Measurements from ENCODE around the gene FAAH.
A peak's percentile ranks its signal among the peaks of the same experiment; 100 is the strongest.

The FAAH gene

DNA sequence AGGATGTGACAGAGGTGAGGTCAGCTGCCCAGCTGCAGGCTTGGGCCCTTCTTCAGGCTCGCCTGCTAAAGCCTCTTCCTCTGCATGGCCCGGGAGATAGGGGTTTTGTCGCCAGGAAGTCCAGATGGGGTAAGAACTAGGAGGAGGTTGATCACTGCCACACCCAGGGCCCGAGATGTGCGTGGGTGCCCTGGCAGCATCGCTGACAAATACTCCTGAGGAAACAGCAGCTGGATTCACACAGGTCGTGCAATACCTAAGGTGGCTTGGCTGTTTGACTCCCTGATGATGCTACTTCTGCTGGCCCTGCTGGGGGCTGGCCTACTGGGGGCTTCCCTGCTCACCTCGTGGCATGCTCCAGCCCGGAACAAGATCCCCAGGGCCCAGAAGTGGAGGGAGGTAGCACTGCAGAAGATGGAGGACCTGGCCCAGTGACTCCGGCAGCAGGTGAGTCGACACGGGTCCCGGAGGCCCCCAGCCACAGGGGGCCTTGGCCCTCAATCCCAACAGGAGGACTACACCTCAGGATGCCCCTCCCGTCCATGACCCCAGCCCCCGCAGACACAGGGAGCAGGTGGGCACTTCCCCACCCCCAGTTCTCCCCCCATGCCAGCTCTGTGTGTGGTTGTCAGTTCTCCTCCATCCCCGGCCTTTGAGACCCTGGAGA is 29.6 kb downstream of the FAAH start:
- DNase-seq, result no peak

DNA sequence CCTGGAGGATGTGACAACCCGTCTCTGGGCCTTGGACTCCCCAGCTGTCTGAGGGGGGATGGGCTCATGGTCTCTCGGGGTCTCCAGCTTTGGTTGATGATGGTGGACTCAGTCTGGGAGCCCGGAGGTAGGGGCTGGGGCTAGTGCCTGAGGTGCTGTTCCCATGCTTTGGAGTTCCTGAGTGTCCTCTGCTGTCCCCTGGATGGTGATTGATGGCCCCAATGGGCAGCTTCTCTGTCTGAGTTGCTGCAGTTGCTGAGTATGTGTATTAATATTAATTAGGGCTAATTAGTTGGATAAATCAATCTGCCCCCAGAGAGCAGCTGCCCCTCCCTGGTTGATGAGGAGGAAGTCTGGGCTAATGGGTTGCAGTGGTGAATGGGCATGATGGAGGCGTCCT is 30.6 kb downstream of the FAAH start:
- DNase-seq, result no peak

DNA sequence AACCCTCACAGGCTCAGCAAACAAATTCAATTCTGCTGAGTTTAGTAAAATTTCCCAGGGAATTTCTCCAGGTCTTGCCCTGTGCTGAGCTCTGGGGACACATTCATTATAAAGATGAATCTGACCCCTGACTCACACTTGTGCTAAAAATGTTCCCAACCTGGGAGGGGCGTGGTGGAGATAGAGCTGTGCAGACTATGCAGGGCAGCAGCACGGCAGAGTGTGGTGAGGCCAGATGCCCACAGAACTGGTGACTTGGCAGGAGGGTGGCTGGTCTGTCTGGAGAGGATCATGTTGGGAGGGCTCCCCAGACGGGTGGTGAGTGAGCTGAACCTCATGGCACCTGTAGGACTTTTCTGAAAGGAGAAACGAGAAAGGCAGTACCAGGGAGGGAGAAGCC is 31.6 kb downstream of the FAAH start:
- no peak for DNase-seq

DNA sequence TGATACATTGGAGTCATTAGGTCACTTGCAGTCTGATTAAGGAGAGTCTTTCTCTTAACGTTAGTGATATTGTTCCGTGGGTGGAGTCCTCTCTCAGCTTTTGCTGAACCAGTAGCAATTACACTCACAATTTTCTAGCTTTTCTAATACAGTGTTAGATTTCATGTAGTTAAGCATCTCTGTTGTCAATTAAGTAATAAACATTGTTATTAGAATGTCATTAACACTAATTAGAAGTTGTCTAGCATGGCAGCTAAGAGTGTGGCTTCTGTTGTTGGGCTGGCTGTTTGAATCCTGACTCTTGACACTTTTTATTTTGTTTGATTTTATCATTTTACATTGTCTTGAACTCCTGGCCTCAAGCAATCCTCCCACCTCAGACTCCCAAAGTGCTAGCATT is 33.4 kb downstream of the FAAH start:
- no peak for DNase-seq

DNA sequence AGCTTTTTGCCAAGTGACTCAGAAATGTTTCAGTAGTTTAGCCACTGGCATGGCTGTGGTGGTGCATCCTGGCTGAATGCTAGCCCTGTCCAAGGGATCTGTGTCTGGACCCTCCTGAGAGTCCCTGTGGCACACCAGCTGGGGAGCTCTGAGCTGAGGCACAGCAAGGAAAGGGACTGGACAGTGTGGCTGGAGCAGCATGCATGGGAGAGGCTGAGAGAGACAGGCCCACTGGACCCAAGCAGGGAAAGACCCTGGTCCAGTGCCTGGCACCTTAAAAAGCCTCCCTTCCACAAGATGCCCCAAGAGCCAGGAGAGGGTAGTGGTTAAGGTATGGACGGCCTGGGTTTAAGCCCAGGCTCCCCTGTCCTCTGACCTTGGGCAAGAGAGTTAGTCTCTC is 35.3 kb downstream of the FAAH start:
- DNase-seq, result no peak

DNA sequence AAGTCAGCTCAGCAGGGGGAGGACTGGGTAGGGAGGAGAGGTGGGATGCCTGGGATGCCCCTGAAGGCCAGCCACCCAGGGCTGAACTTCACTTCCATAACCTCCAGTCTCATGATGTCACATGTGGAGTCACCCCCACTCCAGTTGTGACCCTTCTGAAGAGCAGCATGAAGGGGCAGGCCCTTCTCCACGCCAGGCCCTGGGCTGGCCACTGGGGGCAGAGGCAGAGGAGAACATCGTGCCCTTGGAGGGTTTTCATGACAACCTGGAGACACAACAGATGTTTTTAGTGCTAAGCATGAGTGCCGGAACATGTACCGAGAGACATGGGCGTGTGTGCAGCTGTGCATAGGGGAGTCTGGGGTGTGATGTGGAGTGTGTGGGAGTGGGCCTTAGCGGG is 37.6 kb downstream of the FAAH start:
- DNase-seq, result no peak

DNA sequence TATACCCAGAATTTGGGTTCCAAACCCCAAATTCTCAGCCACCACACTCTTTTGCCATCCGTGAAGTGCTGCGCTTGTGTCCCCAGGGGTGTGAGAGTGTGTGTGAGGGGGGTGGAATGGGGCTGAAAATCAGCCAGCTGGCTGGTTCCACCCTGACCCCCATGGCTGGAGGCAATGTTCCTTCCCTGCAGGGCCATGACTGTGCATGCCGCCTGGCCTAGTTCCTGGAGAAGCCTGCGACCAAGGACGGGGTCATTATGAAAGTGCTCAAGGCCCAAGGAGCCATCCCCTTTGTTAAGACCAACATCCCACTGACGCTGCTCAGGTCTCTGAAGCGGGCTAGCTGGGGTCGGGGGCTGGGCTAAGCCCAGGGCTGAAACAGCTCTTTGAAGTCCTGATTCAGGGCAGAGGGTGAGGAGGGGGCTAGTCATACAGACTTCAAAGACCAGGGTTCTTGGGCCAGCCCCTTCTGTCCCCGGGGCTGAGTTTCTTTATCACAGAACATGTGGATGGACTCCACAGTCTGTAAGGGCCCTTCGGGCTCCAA is 38.7 kb downstream of the FAAH start:
- DNase-seq, result no peak

DNA sequence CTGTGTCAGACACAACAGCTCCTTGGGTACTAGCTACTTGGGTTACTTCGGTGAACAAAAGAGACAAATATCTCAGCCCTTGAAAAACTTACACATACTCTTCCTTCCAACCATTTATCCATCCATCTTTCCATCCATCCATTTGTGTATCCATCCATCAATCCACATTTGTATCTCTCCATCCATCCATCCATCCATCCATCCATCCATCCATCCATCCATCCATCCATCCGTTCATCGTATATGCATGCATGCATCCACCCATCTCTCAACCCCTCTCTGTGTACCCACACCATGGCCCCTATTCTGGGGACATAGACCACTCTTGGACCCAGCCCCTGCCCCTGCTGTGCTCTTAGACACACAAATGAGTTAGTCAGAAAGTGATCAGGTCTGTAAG is 40.2 kb downstream of the FAAH start:
- DNase-seq, result no peak

DNA sequence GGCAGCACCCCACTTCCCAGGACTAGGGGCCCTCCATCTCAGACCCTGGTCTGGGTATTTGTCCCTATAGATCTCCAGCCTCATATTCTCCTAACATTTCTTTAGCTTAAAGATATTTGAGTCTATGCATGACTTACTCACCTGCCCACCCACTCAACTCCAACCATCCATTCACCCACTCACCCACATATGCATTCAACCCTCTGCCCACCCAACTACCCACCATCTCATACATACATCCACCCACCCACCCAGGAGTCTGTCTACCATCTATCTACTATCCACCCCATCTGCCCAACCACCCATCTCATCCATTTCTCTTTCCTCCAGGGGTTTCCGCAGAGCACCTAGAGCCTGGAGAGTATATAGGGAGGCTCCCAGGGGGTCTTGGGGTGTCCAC is 42.7 kb downstream of the FAAH start:
- no peak for DNase-seq

DNA sequence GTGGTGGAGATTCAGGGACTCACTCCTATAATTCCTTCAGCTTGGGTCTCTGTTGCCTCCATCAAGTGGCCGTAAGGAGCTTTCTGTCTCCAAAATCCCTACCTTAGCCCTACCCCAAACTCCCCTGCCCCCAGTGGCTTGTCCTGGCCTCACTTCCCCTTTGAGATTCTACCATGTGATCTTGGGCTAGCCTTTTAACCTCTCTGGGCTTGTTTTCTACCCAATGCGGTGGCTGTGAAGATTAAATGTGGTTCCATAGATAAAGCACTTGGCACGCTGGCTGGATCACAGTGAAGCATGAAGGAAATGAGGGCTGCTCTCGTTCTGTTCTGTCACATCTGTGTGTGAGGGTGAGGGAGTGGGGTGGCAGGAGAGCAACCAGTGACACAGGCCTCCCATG is 43.6 kb downstream of the FAAH start:
- DNase-seq, result no peak

DNA sequence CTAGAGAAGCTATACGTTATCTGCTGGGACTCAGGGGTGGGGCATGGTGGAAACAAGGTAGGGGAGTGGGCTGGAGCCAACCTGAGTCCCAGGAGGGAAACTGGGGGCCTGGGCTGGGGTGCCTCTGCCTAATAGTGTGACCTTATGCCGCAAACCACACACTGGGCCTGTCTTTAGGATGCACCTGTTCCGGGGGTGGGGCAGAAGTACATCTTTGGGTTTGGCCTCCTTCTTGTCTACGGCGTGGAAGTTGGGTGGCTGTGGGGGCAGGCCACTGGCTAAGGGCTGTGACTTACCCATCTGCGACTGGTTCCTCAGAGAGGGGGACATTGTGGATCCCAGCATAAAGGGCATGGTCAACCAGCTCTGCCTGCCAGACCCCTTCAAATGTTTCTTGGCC is 44.2 kb downstream of the FAAH start:
- no peak for DNase-seq

DNA sequence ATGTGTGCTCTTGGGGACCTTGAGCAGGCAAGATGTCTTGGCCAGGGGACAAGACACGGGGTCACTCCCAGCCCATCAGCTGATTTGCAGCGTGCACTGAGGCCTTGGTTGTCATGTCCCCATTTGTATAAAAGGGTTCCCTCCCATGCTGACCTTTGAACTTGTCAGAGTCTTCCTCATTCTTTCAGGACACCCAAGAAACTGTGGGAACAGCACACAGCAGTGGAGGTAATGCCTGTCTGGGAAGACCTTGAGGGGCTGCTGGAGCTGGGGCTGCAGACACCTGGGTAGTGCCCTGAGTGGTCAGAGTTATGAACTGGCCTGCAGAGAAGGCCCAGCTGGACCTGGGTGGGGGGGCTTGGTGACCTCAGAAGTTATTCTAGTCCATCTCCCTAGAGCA is 46.4 kb downstream of the FAAH start:
- no peak for DNase-seq

DNA sequence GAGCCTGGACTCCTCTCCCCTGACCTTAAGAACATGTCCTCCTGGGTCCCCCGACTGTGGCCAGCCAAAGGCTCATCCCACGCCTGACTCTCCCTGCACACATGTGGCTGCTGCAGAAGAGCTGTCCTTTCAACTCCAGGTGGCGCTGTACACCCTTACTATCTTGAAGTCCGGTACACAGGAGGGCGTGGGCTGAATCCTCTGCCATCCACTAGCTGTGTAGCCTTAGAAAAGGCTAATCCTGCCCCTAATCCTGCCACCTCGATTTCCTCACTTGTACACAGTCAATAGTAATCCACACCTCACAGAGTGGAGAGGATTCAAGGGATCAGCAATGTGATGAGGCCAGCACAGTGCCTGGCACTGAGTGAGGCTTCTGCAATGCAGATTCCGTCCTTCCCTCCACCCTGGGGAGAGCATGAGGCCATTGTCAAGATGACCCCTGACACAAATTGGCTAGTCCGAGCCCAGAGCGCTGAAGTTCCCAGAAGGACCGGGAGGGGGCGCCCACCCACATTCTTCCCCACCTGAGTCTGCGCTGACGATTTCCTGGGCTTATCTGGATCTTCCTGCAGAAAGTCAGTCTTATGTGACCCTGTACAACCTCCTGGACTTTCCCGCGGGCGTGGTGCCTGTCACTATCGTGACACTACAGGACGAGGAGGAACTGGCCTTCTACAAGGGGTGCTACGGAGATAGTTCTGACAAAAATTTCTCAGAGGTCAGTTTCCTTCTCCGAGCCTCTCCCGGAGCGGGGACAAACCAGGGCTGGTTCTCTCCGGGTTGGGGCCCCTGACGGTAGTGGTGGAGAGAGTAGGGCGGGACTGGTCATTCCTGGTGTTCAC is 48.4 kb downstream of the FAAH start:
- peak; percentile 32 for DNase-seq

DNA sequence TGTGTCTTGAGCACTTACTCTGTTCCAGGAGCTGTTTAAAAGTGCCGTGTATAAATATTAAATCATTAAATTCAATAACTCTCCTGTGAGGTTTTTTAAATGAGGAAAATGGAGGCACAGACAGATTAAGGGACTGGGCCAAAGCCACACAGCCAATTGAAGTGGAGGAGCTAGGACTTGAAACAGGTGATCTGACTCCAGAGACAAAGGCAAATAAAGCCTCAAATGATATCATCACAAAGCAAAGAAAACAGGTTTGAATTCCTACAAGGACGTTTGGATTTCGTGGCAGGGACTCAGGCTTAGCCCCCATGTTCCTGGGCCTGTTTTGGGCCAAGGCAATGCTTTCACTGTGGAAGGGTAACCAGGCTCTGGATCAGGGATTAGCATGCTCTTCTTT is 50.3 kb downstream of the FAAH start:
- DNase-seq, result no peak

DNA sequence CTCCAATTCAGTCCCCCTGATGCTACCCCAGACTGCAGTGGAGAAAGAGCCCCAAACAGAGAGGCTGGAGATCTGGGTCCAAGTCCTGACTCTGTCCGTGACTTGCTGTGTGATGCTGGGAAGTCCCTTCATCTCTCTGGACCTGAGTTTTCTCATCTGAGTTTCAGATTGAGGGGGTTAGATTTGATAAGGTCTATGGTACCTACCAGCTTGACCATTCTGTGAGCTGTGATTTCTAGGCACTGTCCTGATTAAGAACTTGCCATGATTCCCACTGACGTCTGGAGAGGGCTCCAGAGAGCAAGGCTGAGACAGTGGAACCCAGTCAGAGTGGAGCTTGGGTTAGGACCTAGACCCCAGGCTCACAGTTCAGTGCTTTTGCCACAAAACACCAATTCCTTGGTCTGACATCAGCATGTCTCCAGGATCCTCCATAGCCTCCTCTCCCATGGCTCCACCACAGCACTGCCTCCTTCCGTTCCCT is 51.7 kb downstream of the FAAH start:
- DNase-seq, result no peak

DNA sequence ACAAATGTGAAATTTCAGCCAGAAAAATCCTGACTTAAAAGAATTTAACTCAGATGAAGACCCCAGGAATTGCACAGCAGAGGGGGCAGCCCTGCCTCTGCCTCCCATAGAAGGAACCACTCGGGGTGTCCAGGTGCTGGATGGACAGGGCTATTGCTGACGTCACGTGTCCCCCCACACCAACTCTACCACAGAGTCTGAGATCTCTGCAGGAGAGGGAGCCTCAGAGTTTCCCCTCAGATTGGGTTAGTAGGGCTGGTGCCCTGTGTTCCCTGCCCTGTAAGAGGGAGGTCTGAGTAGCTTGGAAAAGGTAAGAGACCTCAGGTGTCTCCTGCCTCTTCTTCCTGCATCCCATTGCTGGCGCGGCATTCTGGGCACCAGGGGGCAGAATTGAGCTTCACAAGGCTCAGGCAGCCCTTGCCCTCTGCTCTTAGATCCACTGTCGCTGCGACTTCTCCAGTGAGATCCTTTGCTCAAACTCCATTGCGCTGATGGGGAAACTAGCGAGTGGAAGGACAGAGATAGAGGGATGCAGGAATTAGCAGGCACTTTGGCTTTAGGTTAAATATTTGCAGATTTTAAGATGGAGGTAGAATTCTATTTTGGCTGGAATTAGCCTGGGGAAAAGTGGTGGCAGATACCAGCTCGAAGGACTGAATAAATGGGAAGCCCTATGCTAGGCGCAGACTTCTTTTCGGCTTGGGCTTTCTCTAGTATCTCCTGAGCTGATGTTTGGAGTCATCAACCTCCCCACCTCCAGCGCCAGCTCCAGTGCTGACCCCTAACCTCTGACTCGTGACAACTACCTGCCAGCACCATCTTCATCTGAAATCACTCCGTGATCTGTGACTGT is 52.8 kb downstream of the FAAH start:
- peak; percentile 7 for DNase-seq

DNA sequence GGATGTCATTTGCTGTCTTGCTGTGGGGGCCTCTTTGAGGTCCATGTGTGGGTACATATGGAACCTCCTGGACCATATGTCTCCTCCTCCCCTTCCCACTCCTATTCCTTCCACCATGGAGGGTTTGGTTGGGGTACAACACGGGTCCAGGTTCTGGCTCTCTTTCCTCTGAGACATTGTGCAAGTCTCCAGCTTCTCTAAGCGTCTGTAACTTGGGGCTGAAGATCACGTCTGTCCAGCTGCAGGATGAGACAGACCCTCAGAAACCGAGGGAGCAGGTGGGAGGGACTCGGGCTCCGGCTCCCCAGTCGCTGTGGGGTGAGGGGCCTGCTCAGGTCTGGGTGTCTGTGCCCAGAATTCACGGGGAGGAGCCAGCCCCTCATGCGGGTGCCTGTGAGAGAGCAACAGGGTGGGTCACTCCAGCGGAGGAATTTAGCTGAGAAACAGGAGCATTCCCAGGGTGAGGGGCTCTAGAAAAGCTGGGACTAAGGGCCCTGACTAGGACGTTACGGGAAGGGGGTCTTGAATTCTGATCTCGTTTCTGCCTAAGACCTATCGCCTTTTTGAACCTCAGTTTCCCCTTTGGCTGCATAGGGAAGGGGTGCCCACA is 53.5 kb downstream of the FAAH start:
- no peak for DNase-seq

DNA sequence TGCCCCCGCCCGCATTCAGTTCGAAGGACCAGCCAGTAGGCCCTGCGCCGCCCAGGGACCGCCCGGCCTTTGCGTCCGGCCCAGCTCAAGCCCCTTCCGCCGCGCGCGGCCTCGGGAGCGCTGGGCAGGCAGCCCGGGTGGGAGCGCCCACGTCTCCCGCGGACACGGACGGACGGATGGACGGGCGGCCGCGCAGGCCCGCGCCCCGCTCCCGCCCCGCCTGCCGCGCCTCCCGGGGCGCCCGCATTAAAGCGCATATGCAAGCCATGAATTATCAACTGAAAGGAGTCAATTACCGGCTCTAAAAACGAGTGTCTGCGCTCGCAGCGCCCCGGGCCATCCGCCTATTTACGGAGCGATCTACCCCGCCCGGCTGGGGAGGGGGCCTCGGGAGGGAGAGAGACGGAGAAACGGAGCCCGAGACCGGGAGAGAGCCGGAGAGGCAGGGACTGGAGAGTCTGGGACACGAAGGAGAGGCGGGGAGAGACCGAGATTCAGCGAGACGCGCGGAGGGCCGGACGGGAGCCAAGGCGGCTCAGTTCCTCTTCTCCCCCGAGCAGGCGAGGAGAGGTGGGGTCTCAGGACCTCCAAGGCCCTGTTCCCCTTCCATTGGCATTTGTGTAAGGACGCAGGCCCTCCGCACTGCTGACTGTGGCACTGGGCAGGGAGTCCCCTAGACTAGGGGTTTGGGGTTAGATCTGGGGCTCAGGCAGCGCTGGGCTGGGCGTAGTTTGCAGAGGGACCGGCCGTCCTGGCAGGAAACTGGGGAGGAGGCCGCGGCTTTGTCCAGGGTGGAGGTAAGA is 54.2 kb downstream of the FAAH start:
- no peak for DNase-seq

DNA sequence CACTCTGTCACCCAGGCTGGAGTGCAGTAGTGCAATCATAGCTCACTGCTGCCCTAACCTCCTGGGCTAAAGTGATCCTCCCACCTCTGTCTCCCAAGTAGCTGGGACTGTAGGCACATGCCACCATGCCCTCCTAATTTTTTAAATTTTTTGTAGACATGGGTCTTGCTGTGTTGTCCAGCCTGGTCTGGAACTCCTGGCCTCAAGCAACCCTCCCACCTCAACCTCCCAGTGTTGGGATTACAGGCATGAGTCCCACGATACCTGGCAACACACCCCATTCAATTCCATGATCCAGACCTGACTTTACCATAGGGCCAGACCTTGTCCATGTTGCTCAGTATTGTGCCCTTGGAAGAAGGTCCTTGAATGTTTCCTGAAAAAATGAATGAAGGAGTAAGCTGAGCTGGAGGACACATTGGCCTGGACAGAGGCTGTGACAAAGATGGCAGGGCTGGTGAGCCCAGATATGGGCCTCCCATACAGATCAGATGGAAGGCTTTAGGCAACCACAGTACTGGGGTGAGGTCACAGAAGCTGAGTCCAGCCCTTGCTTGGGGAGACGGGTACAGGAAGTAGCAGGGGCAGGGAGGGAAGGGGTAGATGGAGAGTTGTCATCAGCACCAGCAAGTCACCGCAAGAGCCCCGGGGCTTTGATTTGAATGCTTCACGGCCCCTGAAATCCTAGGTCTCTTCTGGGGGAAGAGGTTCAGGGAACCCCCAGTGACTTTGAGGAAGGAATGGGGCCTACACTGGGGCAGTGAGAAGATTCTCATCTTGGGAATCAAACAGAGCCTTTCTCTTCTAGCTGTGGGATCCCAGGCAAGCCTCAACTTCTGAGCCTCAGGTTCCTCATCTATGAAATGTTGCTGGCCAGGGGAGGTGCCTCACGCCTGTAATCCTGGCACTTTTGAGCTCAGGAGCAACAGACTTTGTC is 55.4 kb downstream of the FAAH start:
- no peak for DNase-seq

DNA sequence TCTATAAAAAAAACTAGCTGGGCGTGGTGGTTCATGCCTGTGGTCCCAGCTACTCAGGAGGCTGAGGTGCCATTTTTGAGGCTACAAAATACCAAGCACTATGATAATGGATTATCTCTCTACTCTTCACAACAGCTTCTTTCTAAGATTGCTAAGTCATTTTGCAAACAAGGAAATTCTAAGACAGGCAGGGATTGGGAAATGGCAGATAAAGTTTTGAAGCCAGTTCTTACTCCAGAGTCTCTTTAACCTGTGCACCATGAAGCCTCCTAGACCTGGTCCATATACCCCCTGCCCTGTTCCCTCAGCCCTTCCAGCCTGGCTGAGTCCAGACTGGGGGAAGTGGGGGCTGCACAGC is 56.0 kb downstream of the FAAH start:
- no peak for DNase-seq

Data from NCI-H446 treated with DMSO at 0.1 percent for 48 hours (cell line).